ENCODE results near the gene TSPAN8.
"Not testable (repeated sequence)": the region's sequence is repeated elsewhere in the genome, so short reads cannot be mapped to it uniquely, and the experiment has no call there.

GRCh38 chr12:71165780-71166179, 8.0 kb upstream of the TSPAN8 start:
- not testable (repeated sequence) for TF ChIP-seq POLR2AphosphoS5 (IDR thresholded peaks at IDR 0.05; ENCODE audit: borderline replicate concordance, low read depth, low read length); EZH2 (IDR thresholded peaks at IDR 0.05)
